ENCODE measurements around the gene HDAC6. TPM values are rescaled to one million over a fixed set of nuclear protein-coding genes. Genes with fewer than 3 reads are reported as not detected.

Gene HDAC6
- total and polyA plus RNA-seq, 2 donors (not counting 3 experiments of a cell fraction or from before 2014, with no cell fraction given) = 43.7 to 58.4 TPM

- H3K27ac ChIP-seq (ENCODE audit: insufficient read depth, low read depth, low read length) = no peak overlapping the region
- TF ChIP-seq MAX (IDR thresholded peaks at IDR 0.05; ENCODE audit: insufficient read depth, insufficient read length) (no peak), MYC (IDR thresholded peaks at IDR 0.05; ENCODE audit: low read depth, low read length) (no peak), CTCF (IDR thresholded peaks at IDR 0.05; ENCODE audit: extremely low read depth in 1 of 2, insufficient read depth in 1 of 2, low read depth in 1 of 2, low read length in 2 of 2) (no peak), JUN (IDR thresholded peaks at IDR 0.05; ENCODE audit: borderline replicate concordance, insufficient read depth, insufficient read length, low read depth) (no peak), POLR2AphosphoS5 (IDR thresholded peaks at IDR 0.05; ENCODE audit: insufficient read depth, low read depth, low read length) (no peak), FOS (IDR thresholded peaks at IDR 0.05; ENCODE audit: borderline replicate concordance, insufficient read depth, low read length) (no peak), EZH2 (IDR thresholded peaks at IDR 0.05; ENCODE audit: borderline replicate concordance, low read depth, low read length, severe bottlenecking) (no peak), GATA2 (IDR thresholded peaks at IDR 0.05; ENCODE audit: insufficient read depth, insufficient read length, low read depth, low read length) (no peak), POLR2A (IDR thresholded peaks at IDR 0.05; ENCODE audit: low read depth, low read length) (no peak)
- H3K4me2 ChIP-seq (ENCODE audit: insufficient read depth, low read length) = no peak overlapping the region
- H3K9ac ChIP-seq (replicated peaks; ENCODE audit: extremely low read depth, insufficient read depth, low read length) = no peak overlapping the region
- no peak for DNase-seq (ENCODE audit: low read depth, low spot score)
- no peak overlapping the region for H2AFZ ChIP-seq (ENCODE audit: low read depth, low read length)
- intact Hi-C loops (cut with micrococcal nuclease) = no loop called here
- BruUV-seq (replicated peaks) = no TSS peak
- no peaks in the 10 kb centered on the region for H3K79me2 ChIP-seq (ENCODE audit: control insufficient read depth, insufficient read depth, low read length)
- no peaks in the 10 kb centered on the region for H4K20me1 ChIP-seq (replicated peaks; ENCODE audit: control insufficient read depth, extremely low read depth, insufficient read depth, low read length)
- H3K4me1 ChIP-seq (ENCODE audit: control insufficient read depth, extremely low read depth, insufficient read depth, low read length) = no peaks in the 10 kb centered on the region
- H3K27me3 ChIP-seq (ENCODE audit: control insufficient read depth in 2 of 2, insufficient read depth in 2 of 2, low read length in 2 of 2) = no peaks in the 10 kb centered on the region
- dilution Hi-C loops (cut with MboI; ENCODE audit: extremely low pct_ligation_motif_present, low sequenced_read_pairs) = no loop called here
- no peaks in the 10 kb centered on the region for H3K9me1 ChIP-seq (replicated peaks; ENCODE audit: control insufficient read depth, extremely low read depth, insufficient read depth, low read length)
- no peaks in the 10 kb centered on the region for H3K36me3 ChIP-seq (ENCODE audit: control insufficient read depth in 2 of 2, extremely low read depth in 1 of 2, insufficient read depth in 2 of 2, low read length in 2 of 2)
- H3K4me3 ChIP-seq (replicated peaks in 1 of 3; ENCODE audit: insufficient read depth in 1 of 3, low read depth in 1 of 3, low read length in 3 of 3) = no peak overlapping the region
- no peak for FAIRE-seq
- ChIA-PET CTCF (no interaction called here), POLR2A (no interaction called here)
- no peaks in the 10 kb centered on the region for H3K9me3 ChIP-seq (replicated peaks; ENCODE audit: control insufficient read depth, insufficient read depth, low read length)
These were observed 47.6 kb upstream of the HDAC6 start for GRCh38 chrX:48754238-48754637.
